Bronchial epithelial cell (primary cell): ENCODE results near the gene SNX5. TPM values are rescaled to one million over a fixed set of nuclear protein-coding genes. Genes with fewer than 3 reads are reported as not detected.
A peak's percentile ranks its signal among the peaks of the same experiment; 100 is the strongest.

Source experiments
- DNase-seq: peaks from one replicate; pipeline ENCODE4 v3.0.0-alpha.2; 2010; ENCODE audit warnings: low read depth
- FAIRE-seq: peaks from 2 replicates; lab custom pipeline; 2011; peaks lifted over from hg19 to GRCh38; lab: Jason Lieb, UNC
- H3K27me3 ChIP-seq: 2 replicates; pipeline ENCODE4 v1.5.1; 2011; ENCODE audit warnings: low read length; ENCODE audit not compliant: control insufficient read depth, insufficient read depth
- H3K36me3 ChIP-seq: 2 replicates; pipeline ENCODE4 v1.5.1; 2011; ENCODE audit warnings: low read length; ENCODE audit not compliant: control insufficient read depth, insufficient read depth
- H3K4me3 ChIP-seq: 2 replicates; pipeline ENCODE4 v1.5.1; 2011; ENCODE audit warnings: mild to moderate bottlenecking, low read depth, low read length, control low read depth
- total RNA-seq: library from RNA; depleted of rRNA; stranded (reverse); fragments of >200 nt; gene quantifications from 2 replicates; pipeline ENCODE4 v1.2.1, GENCODE V29; 2014
- TF ChIP-seq, protein P1 (sequence below): IDR thresholded peaks from 2 replicates; pipeline ENCODE4 v1.5.1; 2011; ENCODE audit warnings: mild to moderate bottlenecking, moderate library complexity, low read length, control low read depth, inconsistent platforms; ENCODE audit not compliant: insufficient read depth, severe bottlenecking

The SNX5 gene
- total RNA-seq, 1 donor from 2014 or later: 152 TPM

DNA sequence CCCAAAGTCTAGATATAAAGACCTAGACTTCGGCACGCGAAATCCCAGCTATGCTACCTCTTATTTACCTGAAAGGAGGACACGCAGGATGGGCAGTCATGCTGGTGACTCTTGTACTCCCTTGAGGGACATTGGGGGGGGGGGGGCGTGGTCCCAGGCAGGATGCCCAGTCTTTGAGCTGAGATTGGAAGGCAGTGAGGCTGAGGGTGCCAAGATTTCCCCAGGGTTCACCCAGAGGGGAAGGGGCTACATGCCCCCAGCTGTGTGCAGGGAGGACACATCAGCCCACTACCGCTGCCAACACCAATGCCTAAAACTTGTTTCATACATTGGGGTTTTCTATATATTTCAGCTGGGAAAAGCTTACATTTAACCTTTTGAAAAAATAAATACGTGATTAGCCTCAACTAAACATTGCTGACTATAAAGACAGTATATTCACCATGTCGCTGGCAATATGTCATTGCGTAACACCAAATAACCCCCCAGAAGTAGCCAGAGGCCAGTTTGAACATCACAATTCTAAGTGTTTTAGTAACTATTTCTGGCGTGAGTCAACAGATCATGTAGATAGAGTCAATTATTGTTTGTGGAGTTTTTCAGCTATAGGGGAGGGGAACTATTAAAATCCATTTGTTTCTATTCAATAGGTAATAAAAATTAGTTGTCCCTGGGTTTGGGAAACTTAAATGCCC lies 21.8 kb upstream of the SNX5 start:
- TF ChIP-seq, protein P1, sequence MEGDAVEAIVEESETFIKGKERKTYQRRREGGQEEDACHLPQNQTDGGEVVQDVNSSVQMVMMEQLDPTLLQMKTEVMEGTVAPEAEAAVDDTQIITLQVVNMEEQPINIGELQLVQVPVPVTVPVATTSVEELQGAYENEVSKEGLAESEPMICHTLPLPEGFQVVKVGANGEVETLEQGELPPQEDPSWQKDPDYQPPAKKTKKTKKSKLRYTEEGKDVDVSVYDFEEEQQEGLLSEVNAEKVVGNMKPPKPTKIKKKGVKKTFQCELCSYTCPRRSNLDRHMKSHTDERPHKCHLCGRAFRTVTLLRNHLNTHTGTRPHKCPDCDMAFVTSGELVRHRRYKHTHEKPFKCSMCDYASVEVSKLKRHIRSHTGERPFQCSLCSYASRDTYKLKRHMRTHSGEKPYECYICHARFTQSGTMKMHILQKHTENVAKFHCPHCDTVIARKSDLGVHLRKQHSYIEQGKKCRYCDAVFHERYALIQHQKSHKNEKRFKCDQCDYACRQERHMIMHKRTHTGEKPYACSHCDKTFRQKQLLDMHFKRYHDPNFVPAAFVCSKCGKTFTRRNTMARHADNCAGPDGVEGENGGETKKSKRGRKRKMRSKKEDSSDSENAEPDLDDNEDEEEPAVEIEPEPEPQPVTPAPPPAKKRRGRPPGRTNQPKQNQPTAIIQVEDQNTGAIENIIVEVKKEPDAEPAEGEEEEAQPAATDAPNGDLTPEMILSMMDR: no peak
- no peaks in the 10 kb centered on the region for H3K27me3 ChIP-seq
- H3K4me3 ChIP-seq: no peak overlapping the region
- FAIRE-seq: no peak
- H3K36me3 ChIP-seq: peaks cover 1% of the 10 kb centered on the region
- DNase-seq: no peak

GRCh38 chr20:17987988-17988387 lies 19.4 kb upstream of the SNX5 start:
- TF ChIP-seq, protein P1: no peak
- FAIRE-seq: no peak

DNA sequence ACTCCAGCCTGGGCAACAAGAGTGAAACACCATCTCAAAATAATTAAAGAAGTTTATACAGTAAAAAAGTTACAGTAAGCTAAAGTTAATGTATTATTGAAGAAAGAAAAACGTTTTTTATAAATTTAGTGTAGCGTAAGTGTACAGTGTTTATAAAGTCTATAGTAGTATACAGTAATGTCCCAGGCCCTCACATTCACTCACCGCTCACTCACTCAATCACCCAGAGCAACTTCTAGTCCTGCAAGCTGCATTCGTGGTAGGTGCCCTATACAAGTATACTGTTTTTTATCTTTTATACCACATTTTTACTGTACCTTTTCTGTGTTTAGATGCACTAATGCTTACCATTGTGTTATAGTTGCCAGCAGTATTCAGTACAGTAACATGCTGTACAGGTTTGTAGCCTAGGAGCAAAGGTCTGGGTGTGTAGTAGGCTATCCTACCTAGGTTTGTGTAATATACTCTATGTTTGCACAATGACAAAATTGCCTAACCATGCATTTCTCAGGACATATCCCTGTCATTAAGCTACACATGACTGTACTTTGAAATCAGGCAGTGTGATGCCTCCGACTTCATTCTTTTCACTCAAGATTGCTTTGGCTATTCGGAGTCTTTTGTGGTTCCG lies 16.9 kb upstream of the SNX5 start:
- Histone ChIP-seq H3K4me3 (no peak overlapping the region), H3K36me3 (peaks cover 1% of the 10 kb centered on the region), H3K27me3 (no peaks in the 10 kb centered on the region)
- peak; percentile 42 for DNase-seq
- no peak for FAIRE-seq
- TF ChIP-seq, protein P1: no peak

More at GRCh38 chr20:17987988-17988387, 19.4 kb upstream of the SNX5 start:
- no peak for DNase-seq
- H3K27me3 ChIP-seq: no peaks in the 10 kb centered on the region
- H3K4me3 ChIP-seq: no peak overlapping the region
- H3K36me3 ChIP-seq: peaks cover 1% of the 10 kb centered on the region

DNA sequence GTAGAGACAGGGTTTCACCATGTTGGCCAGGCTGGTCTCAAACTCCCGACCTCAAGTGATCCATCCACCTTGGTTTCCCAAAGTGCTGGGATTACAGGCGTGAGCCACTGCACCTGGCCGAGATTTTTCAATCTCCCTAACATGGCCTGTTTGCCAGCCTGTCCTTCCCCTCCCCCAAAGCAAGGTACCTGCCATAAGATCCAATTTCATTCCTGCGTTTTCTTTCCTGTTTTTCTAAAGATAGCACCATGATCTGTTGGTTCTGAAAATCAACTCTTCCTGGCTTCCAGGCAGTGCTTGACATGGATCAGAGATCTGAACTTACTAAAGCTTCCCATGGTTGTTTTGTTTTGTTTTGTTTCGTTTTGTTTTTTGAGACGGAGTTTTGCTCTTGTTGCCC lies 7.7 kb upstream of the SNX5 start:
- peaks cover 4% of the 10 kb centered on the region for H3K36me3 ChIP-seq
- no peak overlapping the region for H3K4me3 ChIP-seq
- FAIRE-seq (no peak), DNase-seq (no peak)
- no peaks in the 10 kb centered on the region for H3K27me3 ChIP-seq
- TF ChIP-seq, protein P1: no peak

DNA sequence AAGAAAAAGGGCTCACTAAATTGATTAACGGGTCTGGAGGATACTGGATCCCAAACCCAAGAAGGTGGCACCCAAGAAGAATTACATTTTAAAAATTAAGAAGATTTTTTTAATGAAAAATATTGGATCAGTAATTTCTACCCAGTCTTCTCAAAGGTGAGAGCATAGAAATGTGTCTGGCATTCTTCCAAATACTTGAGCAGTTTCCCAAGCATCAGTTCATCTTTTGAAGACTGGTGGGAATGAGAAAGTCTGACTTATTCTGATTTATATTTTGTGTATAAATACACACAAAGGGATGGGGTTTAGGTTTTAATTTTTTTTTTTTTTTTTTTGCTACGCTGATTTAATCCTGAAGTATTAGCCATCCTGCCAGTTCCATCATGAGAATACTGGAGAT lies 3.5 kb upstream of the SNX5 start:
- H3K4me3 ChIP-seq: peak overlapping the region; percentile 18
- peaks cover 4% of the 10 kb centered on the region for H3K36me3 ChIP-seq
- FAIRE-seq (no peak), DNase-seq (no peak)
- H3K27me3 ChIP-seq: no peaks in the 10 kb centered on the region
- TF ChIP-seq, protein P1: no peak
